GM21576 (cell line): ENCODE results near the gene PCBP2.
A peak's percentile ranks its signal among the peaks of the same experiment; 100 is the strongest.
"Not testable (repeated sequence)": the region's sequence is repeated elsewhere in the genome, so short reads cannot be mapped to it uniquely, and the experiment has no call there.

ENCODE experiments used
- ATAC-seq: cut with Tn5 transposase; IDR thresholded peaks from one replicate; pipeline ENCODE4 v1.9.1; 2021; ENCODE audit warnings: mild to moderate bottlenecking, moderate library complexity; ENCODE audit not compliant: unreplicated experiment

Gene PCBP2

GRCh38 chr12:53451661-53452158, at the start of gene PCBP2:
Gene PCBP2, plus strand, starts transcription at chr12:53452102. Its CDS starts 2,699 bp downstream, at chr12:53454801.
- peak; percentile 96 for ATAC-seq

- ATAC-seq, result not testable (repeated sequence)
Measured at GRCh38 chr12:53402351-53402750, 49.6 kb upstream of the PCBP2 start.

DNA sequence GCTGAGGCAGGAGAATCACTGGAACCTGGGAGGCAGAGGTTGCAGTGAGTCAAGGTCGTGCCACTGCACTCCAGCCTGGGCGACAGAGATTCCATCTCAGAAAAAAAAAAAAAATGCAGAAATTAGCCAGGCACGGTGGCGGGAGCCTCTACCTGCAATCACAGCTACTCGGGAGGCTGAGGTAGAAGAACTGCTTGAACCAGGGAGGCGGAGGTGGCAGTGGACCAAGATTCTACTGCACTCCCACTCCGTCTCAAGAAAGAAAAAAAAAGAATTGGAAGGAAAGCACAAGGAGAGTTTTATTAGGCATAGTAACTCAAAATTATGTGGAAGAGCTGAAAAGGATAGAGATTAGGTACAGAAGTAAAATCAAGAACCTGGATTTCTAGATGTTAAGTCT, 49.0 kb upstream of the PCBP2 start:
- no peak for ATAC-seq

DNA sequence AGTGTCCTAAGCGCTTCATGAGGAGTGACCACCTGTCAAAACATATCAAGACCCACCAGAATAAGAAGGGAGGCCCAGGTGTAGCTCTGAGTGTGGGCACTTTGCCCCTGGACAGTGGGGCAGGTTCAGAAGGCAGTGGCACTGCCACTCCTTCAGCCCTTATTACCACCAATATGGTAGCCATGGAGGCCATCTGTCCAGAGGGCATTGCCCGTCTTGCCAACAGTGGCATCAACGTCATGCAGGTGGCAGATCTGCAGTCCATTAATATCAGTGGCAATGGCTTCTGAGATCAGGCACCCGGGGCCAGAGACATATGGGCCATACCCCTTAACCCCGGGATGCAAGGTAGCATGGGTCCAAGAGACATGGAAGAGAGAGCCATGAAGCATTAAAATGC, 41.0 kb upstream of the PCBP2 start:
- ATAC-seq, result no peak

GRCh38 chr12:53413485-53414204, 38.3 kb upstream of the PCBP2 start:
- ATAC-seq, result no peak

DNA sequence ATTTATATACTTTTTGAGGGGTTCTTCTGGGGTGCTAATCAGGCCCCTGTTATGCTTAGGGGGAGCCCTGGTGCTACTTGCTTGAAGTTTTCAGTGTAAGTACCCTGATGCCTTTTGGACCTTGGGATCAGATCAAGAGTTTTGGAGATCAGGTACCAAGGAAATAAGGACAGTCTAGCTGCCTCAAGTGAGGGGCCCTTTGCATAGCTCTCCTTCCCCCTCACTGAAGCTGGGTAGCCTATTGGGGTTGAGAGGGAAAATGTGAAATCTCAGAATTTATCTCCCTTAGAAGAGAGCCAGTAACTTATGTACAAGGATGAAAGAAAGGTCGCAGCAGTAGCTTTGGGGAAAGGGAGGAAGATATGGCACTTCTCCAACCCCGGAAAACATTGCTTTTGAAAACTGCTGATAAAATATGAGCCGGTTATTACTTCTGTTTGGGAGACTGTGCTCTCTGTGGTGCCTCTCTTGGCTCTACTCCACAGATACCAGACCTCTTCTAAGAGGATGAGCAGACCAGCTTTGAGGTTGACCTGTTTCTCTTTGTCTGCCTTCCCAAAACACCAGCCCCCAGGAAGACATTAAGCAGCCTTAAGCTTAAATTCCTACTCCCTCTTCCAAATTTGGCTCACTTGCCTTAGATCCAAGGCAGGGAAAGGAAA, 37.0 kb upstream of the PCBP2 start:
- ATAC-seq, result no peak

DNA sequence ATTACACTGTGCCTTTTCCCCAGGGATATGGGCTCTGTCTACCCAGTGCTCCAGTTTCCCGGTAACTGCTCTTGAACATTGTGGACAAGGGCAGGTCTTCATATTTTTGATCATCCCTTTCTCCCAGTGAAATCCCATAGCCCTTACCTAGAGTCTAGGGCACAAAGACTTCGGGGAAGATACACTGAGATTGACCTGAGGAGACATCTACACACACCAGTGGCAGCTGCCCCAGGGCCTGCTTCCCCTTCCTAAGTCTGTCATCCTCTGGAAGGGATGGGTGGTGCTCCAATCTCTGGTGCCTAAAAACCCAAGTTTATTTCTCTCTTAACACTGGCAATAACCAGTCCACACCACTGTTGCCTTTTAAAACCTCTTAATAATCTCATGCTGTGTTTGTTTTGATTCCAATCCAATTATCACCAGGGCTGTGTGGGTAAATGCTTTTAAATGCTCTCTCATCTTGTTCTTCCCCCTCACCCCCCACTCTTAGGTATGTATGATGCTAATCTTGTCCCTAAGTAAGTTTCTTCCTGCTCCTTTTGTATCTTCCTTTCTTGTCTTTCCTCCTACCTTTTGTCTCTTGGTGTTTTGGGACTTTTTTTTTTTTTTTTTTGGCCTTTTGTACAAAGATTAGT, 36.0 kb upstream of the PCBP2 start:
- ATAC-seq, result not testable (repeated sequence)

- not testable (repeated sequence) for ATAC-seq
Measured at GRCh38 chr12:53417291-53417816, 34.5 kb upstream of the PCBP2 start.

DNA sequence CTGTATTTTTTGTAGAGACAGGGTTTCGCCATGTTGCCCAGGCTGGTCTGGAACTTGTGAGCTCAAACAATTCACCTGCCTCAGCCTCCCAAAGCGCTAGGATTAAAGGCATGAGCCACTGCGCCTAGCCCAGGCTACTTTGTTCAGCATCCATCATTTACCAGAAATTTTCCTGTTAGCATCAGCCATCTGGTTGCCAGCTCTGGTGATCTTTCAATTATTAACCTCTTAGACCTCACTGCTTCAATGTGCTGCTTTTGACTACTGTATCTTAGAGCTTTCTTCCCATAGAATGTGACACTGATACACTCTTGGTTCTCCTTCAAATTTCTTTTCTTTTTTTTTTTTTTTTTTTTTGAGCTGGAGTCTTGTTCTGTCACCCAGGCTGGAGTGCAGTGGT, 33.7 kb upstream of the PCBP2 start:
- ATAC-seq, result no peak

DNA sequence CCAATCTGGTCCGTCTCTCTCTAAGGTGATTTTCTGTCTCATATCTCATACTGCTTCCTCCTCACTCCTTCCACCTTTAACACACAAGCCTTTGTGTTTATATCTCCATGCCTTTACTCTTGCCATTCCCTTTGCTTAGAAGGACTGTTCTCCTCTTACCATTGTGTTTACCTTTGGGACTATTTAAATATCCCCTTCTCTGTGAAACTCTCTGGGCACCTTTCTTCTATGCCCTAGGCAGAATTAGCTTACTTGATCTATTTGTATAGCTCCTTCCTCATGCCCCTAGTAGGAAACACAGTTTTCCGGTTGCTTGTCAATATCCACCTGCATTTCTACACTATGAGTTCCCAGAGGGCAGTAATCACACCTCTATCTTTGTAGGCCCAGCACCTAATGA, 32.1 kb upstream of the PCBP2 start:
- no peak for ATAC-seq

DNA sequence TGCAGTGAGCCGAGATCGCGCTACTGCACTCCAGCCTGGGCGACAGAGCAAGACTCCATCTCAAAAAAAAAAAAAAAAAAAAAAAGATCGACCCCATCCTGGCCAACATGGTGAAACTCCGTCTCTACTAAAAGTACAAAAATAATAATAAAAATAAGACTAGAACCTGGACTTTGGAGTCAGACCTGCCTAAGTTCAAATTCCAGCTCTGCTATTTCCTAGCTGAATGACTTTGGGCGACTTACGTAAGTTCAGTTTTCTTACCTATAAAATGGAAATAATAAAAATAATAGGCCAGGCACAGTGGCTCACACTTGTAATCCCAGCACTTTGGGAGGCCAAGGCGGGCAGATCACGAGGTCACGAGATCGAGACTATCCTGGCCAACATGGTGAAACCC, 29.7 kb upstream of the PCBP2 start:
- not testable (repeated sequence) for ATAC-seq

GRCh38 chr12:53423597-53423996, 28.3 kb upstream of the PCBP2 start, which contains the start of gene AMHR2:
Gene AMHR2, plus strand, starts transcription at chr12:53423855. Its CDS starts 80 bp downstream, at chr12:53423935.
- ATAC-seq, result no peak

DNA sequence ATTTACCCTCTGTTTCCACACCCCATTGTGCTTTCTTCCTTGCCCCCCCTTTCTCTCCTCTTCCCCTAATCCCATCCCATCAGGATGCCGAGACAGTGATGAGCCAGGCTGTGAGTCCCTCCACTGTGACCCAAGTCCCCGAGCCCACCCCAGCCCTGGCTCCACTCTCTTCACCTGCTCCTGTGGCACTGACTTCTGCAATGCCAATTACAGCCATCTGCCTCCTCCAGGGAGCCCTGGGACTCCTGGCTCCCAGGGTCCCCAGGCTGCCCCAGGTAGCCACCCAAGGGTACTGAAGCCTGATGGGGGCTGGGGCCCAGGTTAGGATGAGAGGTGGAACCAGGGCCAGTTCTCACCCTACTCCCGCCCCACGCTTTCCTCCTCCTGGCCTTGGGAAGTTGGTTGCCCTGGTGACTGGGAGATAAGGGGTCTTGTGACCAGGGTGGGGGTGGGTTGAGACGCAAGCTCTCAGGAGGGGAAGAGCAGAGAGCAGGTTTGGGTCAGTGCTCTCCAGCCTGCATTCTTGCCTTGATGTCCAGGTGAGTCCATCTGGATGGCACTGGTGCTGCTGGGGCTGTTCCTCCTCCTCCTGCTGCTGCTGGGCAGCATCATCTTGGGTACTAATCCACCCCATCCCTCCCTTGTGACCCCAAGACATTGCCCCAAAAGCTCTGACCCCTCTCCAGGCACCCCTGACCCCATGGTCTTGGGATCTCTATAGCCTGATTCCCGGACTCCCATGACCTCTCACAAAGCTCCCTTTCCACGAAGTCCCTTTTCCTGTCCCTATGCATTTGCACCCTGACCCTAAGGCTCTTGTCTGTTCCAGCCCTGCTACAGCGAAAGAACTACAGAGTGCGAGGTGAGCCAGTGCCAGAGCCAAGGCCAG, 27.0 kb upstream of the PCBP2 start:
- ATAC-seq, result no peak

GRCh38 chr12:53425515-53426150, 26.3 kb upstream of the PCBP2 start:
- ATAC-seq, result no peak

DNA sequence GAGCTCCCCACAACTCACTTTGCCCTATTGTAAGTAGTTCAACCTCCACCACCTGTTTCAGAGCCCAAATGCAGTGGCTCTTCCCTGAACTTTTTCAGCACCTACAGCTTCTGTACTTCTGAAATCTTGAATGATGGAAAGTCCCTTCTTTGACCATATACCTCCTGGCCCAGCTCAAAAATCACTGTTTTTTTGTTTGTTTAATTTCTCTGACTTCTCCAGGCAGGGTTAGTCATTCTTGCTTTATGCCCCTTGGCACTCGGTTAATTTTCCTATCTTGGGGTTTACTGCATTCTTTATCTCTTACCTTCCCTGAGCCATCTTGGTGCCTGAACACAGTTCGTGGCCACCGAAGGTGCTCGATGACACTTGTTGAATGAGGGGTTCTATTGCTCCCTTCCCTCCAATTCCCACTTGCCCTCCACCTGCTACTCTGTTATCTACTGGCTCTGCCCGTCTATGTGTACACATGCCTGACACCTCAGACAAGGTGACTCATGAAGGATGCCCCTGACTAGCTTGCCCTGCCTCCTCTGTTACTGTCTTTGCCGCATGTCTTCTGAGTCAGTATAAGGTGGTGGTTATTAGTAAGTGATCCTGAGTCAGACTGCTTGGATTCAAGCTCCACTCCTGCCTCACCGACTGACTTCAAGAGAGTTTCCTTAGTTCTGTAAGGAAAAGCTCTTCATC, 23.9 kb upstream of the PCBP2 start:
- ATAC-seq, result no peak

DNA sequence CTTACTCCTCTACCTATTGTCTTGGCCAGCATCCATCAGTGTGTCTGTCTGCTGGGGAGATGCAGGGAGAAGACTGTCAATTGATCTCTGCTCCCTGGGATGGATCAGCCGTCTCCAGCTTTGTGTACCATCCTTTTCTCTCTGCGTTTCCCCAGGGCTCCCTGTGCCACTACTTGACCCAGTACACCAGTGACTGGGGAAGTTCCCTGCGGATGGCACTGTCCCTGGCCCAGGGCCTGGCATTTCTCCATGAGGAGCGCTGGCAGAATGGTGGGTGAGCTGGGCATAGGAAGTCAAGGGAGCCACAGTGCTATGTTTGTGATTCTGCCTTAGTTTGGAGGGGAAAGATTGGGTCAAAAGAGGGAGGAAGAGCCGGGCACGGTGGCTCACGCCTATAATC, 23.2 kb upstream of the PCBP2 start:
- ATAC-seq, result no peak

- ATAC-seq, result no peak
Measured at GRCh38 chr12:53430116-53430515, 21.8 kb upstream of the PCBP2 start.

GRCh38 chr12:53431187-53431586, 20.7 kb upstream of the PCBP2 start:
- ATAC-seq, result no peak

DNA sequence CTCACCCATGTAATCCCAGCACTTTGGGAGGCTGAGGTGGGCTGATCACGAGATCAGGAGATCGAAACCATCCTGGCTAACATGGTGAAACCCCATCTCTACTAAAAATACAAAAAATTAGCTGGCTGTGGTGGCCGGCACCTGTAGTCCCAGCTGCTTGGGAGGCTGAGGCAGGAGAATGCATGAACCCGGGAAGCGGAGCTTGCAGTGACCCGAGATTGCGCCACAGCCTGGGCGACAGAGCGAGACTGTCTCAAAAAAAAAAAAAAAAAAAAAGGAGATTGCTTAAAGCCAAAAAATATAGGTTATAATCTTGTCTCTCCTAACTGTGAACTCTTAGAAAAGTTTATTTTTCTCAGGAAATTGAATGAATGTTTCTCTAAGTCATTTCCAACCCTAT, 16.6 kb upstream of the PCBP2 start:
- ATAC-seq, result not testable (repeated sequence)
